ENCODE data around the gene PRDM5. TPM values are rescaled to one million over a fixed set of nuclear protein-coding genes. Genes with fewer than 3 reads are reported as not detected.
A peak's percentile ranks its signal among the peaks of the same experiment; 100 is the strongest.

PRDM5 gene
- total and polyA plus RNA-seq, 9 donors = 8.1 to 53.8 (median 36.3) TPM

GRCh38 chr4:120924931-120925330 lies 2.4 kb upstream of the PRDM5 start:
- Histone ChIP-seq H3K36me3 (no peaks in the 10 kb centered on the region), H3K4me1 (ENCODE audit: insufficient read depth) (peaks cover 6% of the 10 kb centered on the region), H3K27me3 (no peaks in the 10 kb centered on the region), H3K4me3 (no peak overlapping the region), H3K27ac (no peak overlapping the region), H3K9me3 (no peaks in the 10 kb centered on the region)
- intact Hi-C loops (cut with DNase I) = loop anchor here in 3 of 4 donors (5.0 kb wide), 1 partner anchor 147 kb away; the partner anchor contains the start of gene NDNF (in 3 of the 3)
- WGBS, 3 donors = 48 to 68% (median 68%) methylated on average over 3 of the region's 3 CpGs
- no peak for DNase-seq
- TF ChIP-seq, protein P1, sequence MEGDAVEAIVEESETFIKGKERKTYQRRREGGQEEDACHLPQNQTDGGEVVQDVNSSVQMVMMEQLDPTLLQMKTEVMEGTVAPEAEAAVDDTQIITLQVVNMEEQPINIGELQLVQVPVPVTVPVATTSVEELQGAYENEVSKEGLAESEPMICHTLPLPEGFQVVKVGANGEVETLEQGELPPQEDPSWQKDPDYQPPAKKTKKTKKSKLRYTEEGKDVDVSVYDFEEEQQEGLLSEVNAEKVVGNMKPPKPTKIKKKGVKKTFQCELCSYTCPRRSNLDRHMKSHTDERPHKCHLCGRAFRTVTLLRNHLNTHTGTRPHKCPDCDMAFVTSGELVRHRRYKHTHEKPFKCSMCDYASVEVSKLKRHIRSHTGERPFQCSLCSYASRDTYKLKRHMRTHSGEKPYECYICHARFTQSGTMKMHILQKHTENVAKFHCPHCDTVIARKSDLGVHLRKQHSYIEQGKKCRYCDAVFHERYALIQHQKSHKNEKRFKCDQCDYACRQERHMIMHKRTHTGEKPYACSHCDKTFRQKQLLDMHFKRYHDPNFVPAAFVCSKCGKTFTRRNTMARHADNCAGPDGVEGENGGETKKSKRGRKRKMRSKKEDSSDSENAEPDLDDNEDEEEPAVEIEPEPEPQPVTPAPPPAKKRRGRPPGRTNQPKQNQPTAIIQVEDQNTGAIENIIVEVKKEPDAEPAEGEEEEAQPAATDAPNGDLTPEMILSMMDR (IDR thresholded peaks at IDR 0.05) = no peak
- TF ChIP-seq POLR2A (IDR thresholded peaks at IDR 0.05) = no peak
- no peak for TF ChIP-seq EP300 (IDR thresholded peaks at IDR 0.05)

DNA sequence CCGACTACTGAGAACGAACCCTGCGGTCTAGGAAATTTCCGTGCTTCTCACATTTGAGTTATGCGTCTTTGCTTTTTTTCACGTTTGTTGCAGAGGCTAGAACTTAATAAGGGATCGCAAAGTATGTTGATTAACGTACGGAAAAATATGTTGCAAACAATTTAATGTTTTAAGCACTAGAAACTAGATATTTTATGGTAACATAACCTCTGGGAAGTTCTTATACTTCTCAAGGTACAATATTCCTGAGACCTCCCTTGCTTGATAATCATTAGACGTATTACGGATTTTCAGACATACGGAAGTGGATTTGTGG lies 639 bp upstream of the PRDM5 start:
- Histone ChIP-seq H3K4me3 (peak overlapping the region; percentile 51), H3K27ac (peak overlapping the region; percentile 99 to 100), H3K9me3 (no peaks in the 10 kb centered on the region), H3K27me3 (no peaks in the 10 kb centered on the region), H3K4me1 (ENCODE audit: insufficient read depth) (peaks cover 10% of the 10 kb centered on the region), H3K36me3 (no peaks in the 10 kb centered on the region)
- 7 to 11% (median 10%) methylated on average over 12 of the region's 12 CpGs for WGBS, 3 donors
- DNase-seq = no peak
- intact Hi-C loops (cut with DNase I) = loop anchor here in 3 of 4 donors (5.0 kb wide), 1 partner anchor 149 kb away; the partner anchor contains the start of gene NDNF (in 3 of the 3)
- TF ChIP-seq, protein P1 (IDR thresholded peaks at IDR 0.05) = no peak
- TF ChIP-seq EP300 (IDR thresholded peaks at IDR 0.05) (no peak), POLR2A (IDR thresholded peaks at IDR 0.05) (no peak)

GRCh38 chr4:120921456-120922380 lies 808 bp downstream of the PRDM5 start:
- no peaks in the 10 kb centered on the region for H3K9me3 ChIP-seq
- H3K4me3 ChIP-seq = peak overlapping the region; percentile 51
- WGBS, 3 donors = 1 to 2% (median 2%) methylated on average over 35 to 51 of the region's 51 CpGs
- H3K27me3 ChIP-seq = no peaks in the 10 kb centered on the region
- DNase-seq = peak; percentile 66 to 81 (median 75)
- H3K4me1 ChIP-seq (ENCODE audit: insufficient read depth) = peaks cover 10% of the 10 kb centered on the region
- TF ChIP-seq, protein P1 (IDR thresholded peaks at IDR 0.05) = no peak
- no peak for TF ChIP-seq EP300 (IDR thresholded peaks at IDR 0.05)
- no peak for TF ChIP-seq POLR2A (IDR thresholded peaks at IDR 0.05)
- no peaks in the 10 kb centered on the region for H3K36me3 ChIP-seq
- peak overlapping the region; percentile 99 to 100 for H3K27ac ChIP-seq
- intact Hi-C loops (cut with DNase I) = loop anchor here in 3 of 4 donors (5.0 kb wide), 1 partner anchor 151 kb away; the partner anchor contains the start of gene NDNF (in 3 of the 3)

- H3K27ac ChIP-seq = peak overlapping the region; percentile 27 to 99
- 14 to 39% (median 27%) methylated on average over 2 of the region's 2 CpGs for WGBS, 3 donors
- intact Hi-C loops (cut with DNase I) = loop anchor here in 3 of 4 donors (5.0 kb wide), 1 partner anchor 152 kb away; the partner anchor contains the start of gene NDNF (in 3 of the 3)
- TF ChIP-seq EP300 (IDR thresholded peaks at IDR 0.05) (no peak), POLR2A (IDR thresholded peaks at IDR 0.05) (no peak)
- TF ChIP-seq, protein P1 (IDR thresholded peaks at IDR 0.05) = no peak
- H3K27me3 ChIP-seq = no peaks in the 10 kb centered on the region
- no peaks in the 10 kb centered on the region for H3K9me3 ChIP-seq
- no peak overlapping the region for H3K4me3 ChIP-seq
- H3K36me3 ChIP-seq = no peaks in the 10 kb centered on the region
- H3K4me1 ChIP-seq (ENCODE audit: insufficient read depth) = peaks cover 10% of the 10 kb centered on the region
- no peak for DNase-seq
These were observed 1.9 kb downstream of the PRDM5 start for GRCh38 chr4:120920666-120921065.
